ENCODE results near the gene CHID1.

CHID1 gene

DNA sequence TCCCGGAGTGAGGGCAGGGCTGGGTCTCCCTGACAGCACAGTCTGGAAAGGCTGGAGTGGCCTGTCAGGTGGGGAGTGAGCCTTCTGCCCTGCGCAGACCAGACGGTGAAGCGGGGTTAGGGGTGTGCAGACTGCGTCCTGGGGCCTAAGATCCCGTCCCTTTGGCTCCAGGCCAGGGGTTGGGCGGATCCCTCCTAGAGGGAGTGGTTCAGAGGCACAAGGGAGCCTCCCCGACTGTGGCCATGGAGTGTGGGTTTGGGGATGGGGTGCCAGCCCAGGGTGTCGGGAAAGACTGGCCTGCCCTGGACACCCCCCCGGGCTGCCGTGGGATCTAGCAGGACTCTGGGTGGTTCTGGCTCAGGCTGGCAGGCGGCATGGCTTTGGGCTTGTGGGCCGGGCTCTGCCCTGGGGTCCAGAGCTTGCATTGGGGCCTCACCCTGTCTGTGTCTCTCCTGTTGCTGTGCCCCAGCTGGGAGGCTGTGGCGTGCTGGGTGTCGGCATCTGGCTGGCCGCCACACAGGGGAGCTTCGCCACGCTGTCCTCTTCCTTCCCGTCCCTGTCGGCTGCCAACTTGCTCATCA, 48.4 kb downstream of the CHID1 start:
- DNase-seq, result peak; percentile 81

DNA sequence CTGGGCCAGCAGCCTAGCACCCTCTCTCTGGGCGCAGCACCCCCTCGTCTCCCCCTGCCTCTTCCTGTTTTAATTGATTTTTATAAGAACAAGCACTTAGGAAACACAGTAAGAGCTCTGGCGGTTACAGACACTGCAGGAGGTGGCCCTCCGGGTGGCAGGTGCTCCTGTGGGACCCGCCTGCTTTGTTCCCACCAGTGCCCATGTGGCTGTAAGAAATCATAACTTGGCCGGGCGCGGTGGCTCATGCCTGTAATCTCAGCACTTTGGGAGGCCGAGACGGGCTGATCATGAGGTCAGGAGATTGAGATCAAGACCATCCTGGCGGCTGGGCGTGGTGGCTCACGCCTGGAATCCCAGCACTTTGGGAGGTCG, 49.5 kb downstream of the CHID1 start:
- no peak for DNase-seq

DNA sequence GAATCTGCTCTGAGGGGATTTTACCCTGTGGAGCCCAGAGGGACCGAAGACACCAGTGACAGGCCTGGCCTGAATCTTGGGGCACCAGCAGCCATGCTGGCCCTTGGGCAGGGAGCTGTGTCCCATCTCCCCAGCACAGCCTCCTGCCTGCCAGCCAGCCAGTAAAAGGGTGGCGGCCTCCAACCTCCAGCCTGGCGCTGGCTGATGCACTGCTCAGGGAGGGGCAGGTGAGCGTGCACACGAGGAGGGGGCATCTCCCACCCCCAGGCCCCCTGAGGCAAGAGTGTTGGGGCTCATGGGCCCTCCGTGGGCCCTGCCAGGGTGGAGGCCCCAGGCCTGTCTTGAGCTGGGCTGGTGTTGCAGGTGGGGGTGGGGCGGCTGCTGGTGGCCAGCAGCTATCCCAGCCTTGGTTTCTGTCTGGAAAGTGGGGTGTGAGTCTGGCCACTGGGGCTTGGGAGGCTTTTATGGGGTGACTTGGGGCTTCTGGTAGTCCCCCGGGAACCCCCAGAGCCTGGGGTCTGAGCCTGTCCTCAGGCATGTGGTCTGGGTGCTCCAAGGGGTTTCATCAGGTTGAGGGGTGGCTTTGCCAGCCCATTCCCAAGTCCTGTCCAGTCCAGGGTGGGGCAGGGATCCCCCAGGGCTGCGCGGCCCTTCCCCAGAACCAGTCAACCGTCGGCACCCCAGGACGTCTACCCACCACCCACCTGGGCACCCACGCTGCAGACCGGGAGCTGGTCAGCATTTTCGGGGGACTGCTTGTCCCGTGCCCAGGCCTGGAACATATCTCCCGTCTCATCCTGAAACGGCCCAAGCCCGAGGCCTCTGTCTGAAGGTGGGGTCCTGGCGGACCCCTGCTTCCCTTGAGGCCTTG, 50.1 kb downstream of the CHID1 start:
- DNase-seq, result no peak

DNA sequence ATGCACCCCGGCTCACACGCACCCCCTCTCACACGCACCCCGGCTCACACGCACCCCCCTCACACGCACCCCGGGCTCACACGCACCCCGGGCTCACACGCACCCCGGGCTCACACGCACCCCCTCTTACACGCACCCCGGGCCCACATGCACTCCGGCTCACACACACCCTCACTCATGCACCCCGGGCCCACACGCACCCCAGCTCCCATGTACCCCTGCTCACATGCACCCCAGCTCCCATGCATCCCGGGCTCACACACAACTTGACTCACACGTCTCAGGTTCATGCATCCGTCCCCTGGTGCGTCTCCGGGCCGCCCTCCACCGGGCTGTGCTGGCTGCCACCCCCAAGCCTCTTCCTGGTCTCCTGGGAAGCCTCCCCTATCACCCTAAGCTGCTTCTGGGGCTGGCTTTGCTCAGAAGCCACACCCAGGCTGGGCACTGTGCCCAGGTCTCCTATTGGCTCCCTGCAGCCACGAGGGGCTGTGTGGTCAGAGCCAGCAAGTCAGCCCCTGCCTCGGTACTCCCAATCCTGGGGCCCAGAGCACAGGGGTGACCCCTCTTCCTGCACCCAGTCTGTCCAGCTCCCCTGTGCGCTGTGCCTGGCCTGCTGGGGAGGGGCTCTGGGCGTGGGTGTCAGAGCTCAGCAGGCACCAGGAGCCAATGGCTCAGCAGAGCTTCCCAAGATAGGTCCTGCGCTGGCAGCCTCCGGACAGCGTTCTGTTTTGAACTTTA, 51.0 kb downstream of the CHID1 start:
- DNase-seq, result peak; percentile 96

DNA sequence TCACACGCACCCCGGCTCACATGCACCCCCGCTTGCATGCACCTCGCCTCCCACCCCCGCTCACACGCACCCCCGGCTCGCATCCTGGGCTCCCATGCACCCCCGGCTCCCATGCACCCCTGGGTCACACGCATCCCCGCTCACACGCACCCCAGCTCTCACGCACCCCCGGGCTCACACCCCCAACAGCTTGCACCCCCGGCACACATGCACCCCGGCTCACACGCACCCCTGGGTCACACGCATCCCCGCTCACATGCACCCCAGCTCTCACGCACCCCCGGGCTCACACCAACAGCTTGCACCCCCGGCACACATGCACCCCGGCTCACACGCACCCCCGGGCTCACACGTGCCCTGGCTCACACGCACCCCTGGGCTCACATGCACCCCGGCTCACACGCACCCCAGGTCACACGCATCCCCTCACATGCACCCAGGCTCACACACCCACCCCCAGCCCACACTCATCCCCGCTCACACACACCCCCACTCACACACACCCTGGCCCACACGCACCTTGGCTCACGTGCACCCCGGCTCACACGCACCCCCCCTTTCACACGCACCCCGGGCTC, 51.8 kb downstream of the CHID1 start:
- DNase-seq, result no peak

DNA sequence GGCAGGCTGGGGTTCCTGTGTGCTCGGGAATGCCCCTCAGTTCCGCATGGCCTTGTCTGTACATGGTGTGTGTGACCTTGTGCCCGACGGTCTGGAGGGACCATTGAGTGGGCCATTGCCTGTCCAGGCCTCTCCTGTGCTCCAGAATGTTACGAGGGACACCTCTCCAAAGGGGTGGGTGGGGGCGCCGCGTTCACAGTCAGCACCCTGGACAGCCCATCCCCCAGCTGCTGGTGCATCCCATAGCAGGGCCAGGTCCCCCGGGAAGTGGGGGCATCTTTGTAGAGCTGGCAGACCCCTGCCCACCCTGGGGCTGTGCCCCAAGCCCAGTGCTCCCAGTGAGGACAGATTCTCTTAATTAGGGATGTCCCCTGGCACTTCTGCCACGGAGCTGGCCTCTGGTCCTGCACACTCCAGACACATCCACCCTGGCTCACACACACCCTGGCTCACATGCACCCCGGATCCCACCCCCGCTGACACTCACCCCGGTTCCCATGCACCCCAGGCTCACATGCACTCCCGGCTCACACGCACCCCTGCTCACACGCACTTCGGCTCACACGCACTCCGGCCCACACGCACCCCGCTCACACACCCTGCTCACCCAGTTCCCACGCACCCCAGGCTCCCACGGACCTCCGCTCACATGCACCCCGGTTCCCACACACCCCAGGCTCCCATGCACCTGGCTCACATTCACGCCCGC, 52.4 kb downstream of the CHID1 start:
- no peak for DNase-seq

DNA sequence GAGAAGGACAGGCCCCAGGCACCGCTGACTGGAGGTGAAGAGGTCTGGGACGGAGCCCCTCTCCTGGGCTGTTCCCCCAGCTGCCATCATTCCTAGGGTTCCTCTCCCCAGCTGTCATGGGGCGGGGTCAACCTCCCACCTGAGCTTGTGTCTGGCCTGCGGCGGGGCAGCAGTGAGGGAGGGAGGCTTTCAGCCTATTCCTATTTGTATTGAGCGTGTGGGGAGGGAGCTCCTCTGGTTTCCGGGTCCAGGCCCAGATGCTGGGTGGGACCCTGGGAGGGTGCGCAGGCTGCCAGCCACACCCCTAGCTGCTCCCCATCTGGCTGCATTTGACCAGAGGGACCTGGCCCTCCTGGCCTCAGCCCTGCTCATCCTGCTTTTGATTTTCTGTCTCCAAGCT, 54.2 kb downstream of the CHID1 start:
- DNase-seq, result no peak

DNA sequence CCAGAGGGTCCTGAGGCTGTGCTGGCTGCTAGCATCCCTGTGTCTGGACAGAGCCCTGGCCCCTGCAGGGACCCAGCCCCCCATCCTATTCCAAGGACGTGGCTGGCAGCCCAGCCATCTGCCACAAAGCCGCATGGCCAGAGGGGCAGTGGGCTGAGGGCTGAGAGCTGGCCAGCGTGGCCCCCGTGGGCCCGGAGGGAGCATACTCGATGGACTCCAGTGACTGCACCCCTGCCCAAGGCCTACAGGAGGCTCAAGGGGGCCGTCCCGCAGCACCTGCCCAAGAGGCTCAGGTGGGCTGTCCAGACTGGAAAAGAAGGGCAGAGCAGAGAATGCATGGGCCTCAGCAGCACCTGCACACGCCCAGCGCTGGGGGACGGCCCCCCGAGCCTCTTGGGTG, 54.8 kb downstream of the CHID1 start:
- DNase-seq, result no peak

DNA sequence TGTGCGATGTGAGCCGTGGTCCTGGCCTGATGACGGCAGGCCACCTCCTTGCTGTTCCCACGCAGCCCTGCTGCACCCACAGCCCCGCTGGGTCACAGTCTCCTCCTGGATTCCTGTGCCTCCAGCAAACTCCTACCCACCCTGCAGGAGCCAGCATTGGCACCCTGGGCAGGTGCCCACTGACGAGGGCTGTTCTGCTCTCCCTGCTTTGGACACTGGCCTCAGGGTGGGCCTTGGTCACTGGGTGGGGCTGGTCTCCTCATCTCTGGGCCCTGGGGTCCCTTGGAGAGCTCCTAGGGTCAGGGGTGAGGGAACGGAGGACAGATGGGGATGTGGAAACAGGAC, 55.3 kb downstream of the CHID1 start:
- DNase-seq, result no peak

DNA sequence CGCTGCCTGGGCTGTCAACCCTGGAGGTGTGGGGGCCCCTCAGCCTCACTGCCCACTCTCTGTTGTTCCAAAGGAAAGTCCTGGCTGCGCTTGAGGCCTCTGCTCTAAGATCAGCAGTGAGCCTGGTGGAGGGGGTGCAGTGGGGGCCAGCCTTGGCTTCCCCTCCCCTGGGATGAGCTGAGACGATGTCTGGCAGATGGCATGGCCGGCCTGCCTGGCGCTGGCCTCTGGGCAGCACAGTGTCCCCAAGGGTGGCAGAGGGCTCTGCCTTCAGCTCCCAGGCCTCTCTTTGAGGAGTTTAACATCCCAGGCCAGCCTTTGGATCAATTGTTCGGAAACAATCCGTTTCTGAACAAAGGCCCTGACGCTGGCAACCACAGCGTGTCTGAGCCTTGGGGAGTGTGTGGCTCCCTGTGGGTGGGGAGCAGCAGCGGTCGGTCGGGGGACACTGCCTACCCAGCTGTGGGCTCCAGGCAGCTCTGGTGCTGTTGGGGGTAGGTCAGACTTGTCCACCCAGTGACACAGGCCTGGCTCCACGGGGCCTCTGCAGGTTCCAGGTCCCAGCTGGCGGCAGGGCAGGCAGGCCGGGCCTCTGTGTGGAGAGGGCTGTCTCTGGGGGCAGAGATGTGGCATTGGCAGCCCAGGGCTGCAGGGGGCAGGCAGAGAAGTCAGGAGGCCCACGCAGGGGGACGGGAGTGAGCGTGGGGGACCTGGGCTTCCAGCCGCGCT, 55.8 kb downstream of the CHID1 start:
- DNase-seq, result no peak

DNA sequence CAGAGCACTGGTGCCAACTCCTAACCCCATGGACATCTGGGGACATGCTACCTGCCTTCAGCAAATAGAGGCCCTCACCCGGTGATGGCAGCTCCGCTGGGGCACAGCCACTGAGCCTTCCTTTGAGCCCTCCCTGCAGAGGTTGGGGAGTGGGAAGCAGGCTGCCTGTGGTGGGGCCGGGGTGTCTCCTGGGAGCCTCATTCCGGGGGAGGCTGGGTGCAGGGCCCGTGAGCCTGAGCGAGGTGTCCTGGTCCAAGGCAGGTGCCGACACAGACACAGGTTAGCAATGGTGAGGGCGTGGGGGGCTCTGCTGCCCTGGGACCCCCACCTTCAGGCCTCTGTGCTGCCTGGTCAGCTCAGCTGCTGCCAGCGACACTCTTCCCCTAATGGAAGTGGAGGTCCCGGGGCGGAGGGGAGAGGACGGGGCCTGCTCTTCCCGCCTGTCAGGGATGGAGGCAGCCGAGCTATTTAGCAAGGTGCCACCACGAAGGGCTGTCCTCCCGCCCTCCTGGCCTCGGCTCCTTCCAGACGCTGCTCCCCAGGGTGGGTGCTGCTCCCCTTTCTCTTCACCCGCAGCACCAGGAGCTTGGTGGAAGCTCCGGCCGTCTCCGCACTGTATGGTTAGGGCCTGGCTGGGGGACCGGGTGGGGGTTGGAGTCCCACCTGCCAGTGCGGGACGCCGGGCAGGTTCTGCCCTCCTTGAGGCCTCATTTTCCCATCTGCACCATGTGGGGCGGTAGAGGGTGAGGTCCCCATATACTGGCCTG, 56.7 kb downstream of the CHID1 start:
- no peak for DNase-seq

DNA sequence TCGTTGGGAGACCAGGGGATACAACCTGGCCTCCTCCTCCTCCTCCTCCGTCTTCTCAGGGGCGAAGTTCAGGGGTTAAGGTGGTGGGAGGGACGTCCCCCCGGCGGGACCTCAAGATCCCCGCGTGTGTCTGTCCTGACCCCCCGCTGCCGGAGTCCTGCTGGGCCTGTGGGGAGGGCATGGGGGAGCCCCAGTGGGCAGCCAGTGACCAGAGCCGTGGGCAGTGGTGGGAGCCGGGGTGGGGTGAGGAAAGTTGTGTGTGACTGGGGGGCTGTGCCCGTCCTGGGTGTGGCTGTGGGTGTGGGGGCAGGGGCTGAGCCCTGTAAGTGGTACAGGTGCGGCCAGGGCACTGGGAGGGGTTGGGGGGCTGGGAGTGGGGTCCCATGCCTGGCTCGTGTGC, 57.8 kb downstream of the CHID1 start:
- no peak for DNase-seq

DNA sequence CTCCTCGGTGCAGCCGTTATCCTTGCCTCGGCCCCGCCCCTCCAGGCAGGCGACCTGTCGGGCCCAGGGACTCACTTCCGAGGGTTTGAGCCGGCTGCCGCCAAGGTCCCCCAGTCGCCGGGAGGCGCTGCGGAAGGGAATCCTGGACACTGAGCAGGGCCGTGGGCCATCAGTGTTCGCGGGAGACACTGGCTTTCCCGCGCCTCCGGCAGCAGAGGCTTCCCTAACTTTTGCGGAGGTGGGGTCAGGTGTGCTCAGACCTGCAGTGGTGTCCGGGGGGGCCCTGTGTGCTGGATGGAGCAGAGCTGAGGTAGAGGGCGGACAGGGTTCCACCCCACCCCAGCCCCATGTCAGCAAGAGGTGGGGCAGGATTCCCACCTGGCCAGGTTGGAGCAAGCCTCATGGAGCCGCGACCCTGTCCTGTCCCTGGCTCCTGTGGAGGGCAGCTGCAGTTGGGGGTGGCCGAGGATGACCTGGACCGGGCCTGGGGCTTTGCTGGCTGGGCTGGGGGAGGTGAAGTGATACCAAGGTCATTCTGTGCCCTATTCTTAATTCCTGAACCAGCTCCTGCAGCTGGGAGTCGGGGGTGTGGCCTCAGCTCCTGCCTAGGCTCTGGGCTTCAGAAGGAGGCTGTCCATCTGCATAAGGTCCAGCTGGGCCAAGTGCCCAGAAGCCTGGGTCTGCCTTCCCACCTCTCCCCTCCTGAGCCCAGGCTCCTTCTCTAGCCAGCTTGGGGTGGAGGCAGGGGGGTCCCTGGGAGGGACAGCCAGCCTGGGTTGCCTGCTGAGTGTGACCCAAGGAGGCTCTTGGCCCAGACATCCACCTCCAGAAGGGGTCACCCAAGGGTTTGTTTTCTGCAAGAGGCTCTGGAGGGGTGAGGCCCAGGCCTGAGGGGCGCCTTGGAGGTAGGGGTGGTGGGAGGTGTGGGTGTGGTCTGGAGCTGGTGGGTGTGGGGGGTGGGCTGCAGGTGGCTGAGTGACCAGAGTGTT, 59.5 kb downstream of the CHID1 start:
- DNase-seq, result peak; percentile 71

DNA sequence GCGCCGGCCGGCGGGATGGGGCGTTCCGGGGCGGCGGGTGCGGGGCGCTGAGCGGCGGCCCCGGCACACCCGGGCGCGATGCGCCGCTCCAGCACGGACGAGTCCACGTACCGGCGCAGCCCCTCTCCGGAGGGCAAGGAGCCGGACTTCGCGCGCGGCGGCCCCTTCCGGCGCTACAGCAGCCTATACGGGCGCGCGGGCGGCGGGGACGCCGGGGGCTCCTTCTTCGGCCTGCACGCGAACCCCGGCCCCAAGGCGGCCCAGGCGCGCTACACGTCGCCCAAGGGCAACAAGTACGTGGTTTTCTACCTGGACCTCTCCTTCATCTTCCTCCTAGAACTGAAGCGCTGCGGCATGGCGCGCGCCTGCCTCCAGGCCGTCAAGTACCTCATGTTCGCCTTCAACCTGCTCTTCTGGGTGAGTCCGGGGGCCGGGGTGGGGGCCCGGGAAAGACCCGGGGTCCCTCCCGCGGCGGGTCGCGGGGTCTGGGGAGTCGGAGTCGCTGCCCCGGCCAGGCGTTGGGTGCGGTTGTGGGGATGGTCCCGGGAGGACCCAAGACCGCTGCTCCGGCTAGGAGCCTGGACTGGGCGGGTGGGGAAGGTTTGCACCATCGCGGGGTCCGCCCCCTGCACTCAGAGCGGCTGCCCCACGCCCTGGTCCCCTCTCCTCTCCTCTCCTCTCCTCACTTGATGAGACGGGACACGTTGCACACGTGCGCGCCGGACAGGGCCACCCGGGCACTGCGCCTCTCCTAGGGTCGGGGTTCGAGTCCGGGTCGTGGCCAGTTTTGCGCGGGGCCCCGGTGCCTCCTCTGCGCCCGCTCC, 60.4 kb downstream of the CHID1 start:
- DNase-seq, result no peak

DNA sequence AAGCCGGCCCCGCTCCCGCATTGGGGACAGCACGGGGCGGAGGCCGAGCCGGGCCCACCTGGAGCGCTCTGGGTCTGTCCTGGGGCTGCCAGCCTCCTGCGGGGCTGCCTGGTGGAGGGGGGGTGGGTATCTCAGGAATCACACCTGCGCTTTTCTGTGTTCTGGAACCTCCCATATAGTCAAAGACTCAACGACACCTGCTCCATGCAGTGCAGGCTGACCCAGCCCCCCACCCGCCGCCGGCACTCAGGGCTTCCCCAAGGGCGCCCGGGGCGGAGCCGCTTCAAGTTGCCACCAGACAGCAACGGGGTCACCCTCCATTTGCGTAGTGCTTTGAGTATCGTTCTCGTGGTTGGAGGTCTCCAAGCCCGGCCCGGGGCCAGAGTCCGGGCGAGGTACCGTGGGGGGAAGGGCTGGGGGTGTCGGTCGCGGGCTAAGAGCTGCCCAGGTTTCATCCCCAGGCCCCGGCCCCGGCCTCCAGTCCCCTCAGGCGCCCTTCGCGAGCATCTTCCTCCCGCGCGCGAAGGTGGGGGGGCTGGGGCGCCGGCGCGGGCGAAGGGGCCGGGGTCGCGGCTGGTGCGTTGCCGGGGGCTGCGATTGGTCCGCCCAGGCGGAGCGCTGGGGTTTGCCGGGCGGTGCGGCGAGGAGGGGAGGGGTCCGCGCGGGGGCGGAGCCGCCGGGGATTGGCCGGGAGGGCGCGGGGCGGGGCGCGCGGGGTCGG, 61.3 kb downstream of the CHID1 start:
- peak; percentile 48 for DNase-seq

DNA sequence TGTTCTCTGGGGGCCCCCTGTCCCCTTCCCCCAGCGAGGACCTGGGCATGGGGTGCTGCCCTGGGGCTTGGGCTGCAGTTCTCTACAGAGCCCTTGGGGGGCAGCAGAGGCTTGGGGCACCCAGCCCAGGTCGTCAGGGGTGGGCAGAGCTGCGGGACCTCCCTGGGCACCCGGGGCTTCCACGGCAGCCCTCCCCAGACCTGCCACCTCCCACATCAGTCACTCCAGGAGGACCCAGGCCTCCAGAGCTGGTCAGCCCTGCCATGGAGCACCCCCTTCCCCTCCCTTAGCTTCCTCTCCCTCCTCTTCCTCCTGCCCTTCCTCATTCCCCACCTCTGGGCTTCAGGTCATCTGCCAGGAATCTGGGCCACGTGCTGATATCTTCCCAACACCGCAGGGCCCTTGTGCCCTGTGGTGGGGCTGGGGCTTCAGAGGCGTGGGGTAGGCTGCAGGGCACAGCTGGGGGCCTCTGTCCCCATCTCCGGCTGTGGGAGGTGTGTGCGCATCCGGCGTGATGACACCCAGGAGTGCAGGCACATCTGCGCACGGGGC, 62.2 kb downstream of the CHID1 start:
- peak; percentile 79 for DNase-seq

DNA sequence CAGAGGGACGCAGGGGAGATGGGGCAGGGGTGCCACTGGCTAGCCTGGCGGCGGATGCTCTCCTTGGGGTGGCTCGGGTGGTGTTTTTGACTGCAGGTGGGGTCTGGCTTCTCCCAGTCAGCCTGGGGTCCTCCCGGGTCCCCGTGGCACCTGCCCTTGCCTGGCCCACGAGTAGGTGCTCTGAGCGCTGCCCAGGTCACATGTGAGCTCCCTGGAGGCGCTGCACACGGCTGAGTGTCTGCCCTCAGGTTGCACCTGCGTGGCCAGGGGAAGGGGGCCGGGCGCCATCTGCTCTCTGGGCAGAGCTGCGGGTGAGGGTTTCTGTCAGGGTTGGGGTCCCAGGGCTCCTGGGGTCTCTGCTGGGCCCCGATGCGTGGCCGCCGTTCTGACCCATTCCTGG, 62.7 kb downstream of the CHID1 start:
- no peak for DNase-seq

DNA sequence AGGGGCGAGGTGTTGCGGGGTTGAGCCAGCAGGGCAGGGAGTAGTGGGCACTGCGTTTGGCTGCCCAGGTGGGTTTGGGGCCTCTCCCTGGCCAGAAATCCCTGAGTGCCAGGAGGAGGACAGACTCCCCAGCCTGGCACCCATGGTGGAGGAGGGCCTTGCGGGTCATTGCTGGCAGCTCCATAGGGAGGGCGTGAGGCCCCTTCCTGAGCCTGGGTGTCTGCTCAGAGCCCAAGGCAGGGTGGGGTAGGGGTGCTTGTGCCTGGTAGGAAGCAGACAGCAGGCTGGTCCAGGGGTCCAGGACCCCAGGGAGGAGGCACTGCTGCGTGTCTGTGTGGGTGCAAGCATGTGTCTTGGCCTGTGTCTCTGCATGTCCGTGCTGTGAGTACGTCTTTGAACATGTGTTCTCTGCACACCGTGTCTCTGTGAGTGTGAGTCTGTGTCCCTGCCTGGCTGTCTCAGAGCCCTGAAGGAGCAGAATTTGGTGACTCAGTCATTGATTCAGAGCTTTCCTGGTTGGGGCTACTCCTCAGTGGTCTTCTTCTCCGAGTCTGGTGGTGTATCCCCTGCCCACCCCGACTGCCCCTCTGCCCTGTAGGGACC, 64.0 kb downstream of the CHID1 start:
- no peak for DNase-seq

Measured in hematopoietic multipotent progenitor cell treated with erythropoietin and hydrocortisone succinate and interleukin-3 and kit ligand, for 4 days (in vitro differentiated cells).